HL-60 (cell line): ENCODE results near the gene GRK2.

Experiments
- CTCF ChIP-seq: IDR thresholded peaks from one replicate; pipeline ENCODE4 v1.5.1; 2011; ENCODE audit warnings: low read length, control low read depth, inconsistent platforms; ENCODE audit not compliant: insufficient read depth
- GABPA ChIP-seq: IDR thresholded peaks from 2 replicates; pipeline ENCODE4 v1.6.1; 2012; ENCODE audit warnings: low read depth
- POLR2AphosphoS5 ChIP-seq: IDR thresholded peaks from 2 replicates; pipeline ENCODE4 v1.6.1; 2012; ENCODE audit warnings: low read depth
- REST ChIP-seq: IDR thresholded peaks from 2 replicates; pipeline ENCODE4 v1.6.1; 2012; ENCODE audit warnings: low read depth; ENCODE audit not compliant: insufficient replicate concordance

- TF ChIP-seq CTCF (no peak), POLR2AphosphoS5 (no peak), GABPA (no peak), REST (no peak)
Measured at GRCh38 chr11:67322049-67322448, 55.8 kb downstream of the GRK2 start.
